ENCODE results near the gene ABLIM2. TPM values are rescaled to one million over a fixed set of nuclear protein-coding genes. Genes with fewer than 3 reads are reported as not detected.

ABLIM2 gene
- polyA plus RNA-seq, 1 donor from 2014 or later: 1.3 TPM

GRCh38 chr4:7917669-7918068 lies 240.9 kb downstream of the ABLIM2 start:
- peaks cover 0 to 2% (median 0%) of the 10 kb centered on the region in 3 donors for H3K4me1 Mint-ChIP-seq
- no peaks in the 10 kb centered on the region for H3K9me3 Mint-ChIP-seq
- H3K4me3 Mint-ChIP-seq: no peak overlapping the region
- peaks cover 14% of the 10 kb centered on the region for H3K27me3 Mint-ChIP-seq
- no peak overlapping the region for H3K27ac Mint-ChIP-seq
- peaks cover 2% of the 10 kb centered on the region for H3K36me3 Mint-ChIP-seq

- peaks cover 15% of the 10 kb centered on the region for H3K27me3 Mint-ChIP-seq
- peaks cover 0 to 2% (median 0%) of the 10 kb centered on the region in 3 donors for H3K4me1 Mint-ChIP-seq
- H3K9me3 Mint-ChIP-seq: peaks cover 0 to 4% (median 0%) of the 10 kb centered on the region in 3 donors
- H3K36me3 Mint-ChIP-seq: peaks cover 2% of the 10 kb centered on the region
- no peak overlapping the region for H3K4me3 Mint-ChIP-seq
- no peak overlapping the region for H3K27ac Mint-ChIP-seq
These were observed 242.8 kb downstream of the ABLIM2 start for GRCh38 chr4:7915875-7916242.

Other genes starting within 250 kb of the ABLIM2 start
- gene AFAP1, start 219.0 kb downstream of the ABLIM2 start, polyA plus RNA-seq: 0.20 TPM
- gene SH3TC1, start 40.5 kb upstream of the ABLIM2 start, polyA plus RNA-seq: 39.8 TPM
- not detected for gene HTRA3, start 110.9 kb upstream of the ABLIM2 start, polyA plus RNA-seq

Data from IgD-negative memory B cell (primary cell).